NCI-H69 (cell line): ENCODE data around the gene IFI44.

Experiments used
- DNase-seq: peaks from one replicate; lab custom pipeline; 2025; lab: John Stamatoyannopoulos, UW

Gene IFI44

DNA sequence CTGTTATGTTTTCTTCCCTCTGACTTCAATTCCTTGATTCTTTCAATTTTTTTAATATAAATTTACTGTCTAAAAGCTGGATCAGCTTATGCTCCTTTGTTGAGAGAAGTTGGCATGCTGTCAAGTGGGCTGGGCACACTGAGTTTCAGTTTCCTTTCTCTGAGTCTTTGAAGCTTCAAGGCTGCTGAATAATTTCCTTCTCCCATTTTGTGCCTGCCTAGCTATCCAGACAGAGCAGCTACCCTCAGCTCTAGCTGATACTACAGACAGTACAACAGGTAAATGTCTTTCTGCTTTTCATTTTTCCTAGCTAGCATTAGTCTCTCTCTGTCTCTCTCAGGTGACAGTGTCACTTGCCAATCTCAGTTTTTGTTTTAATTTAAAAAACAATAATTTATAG is at the start of gene IFI44:
Gene IFI44 (plus strand): TSS at position 204 of the 400 bp plus-strand sequence. CDS start 365 bp downstream, outside the sequence.
- no peak for DNase-seq

DNA sequence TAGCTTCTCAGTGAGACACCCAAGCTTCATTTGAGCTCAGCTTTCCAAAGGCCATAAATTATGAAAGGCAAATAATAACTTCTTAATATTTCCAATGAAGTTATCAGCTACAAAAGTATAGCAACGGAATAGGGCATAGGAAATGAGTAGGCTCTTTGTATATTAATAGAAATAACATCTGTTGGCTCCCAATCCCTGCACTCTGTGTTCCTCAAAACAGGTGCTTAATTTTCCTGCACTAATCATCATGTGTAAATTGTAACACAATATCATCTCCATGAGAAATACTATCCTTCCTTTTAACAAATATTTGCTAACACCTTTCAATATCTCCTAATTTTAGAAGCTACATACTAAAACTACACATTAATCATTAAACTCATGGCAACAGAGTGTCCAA is 48.6 kb upstream of the IFI44 start:
- no peak for DNase-seq

- no peak for DNase-seq
Measured at GRCh38 chr1:78603206-78603605, 46.4 kb upstream of the IFI44 start.

DNA sequence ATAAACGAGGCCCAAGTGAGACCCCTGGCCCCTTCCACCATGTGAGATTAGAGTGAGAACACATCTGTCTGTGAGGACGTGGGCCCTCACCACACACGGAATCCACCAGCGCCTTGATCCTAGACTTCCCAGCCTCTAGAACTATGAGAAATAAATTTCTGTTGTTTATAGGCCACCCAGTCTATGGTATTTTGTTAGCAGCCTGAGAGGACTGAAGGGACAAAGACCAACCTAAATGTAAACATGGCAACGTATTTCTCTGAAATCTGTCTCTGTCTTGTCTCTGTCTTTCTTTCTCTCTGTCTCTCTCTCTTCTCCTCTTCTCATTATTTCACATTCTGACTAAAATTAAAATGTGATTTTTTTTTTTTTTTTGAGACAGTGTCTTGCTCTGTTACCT is 45.0 kb upstream of the IFI44 start:
- DNase-seq = no peak

GRCh38 chr1:78606274-78606673 is 43.4 kb upstream of the IFI44 start:
- DNase-seq = no peak

DNA sequence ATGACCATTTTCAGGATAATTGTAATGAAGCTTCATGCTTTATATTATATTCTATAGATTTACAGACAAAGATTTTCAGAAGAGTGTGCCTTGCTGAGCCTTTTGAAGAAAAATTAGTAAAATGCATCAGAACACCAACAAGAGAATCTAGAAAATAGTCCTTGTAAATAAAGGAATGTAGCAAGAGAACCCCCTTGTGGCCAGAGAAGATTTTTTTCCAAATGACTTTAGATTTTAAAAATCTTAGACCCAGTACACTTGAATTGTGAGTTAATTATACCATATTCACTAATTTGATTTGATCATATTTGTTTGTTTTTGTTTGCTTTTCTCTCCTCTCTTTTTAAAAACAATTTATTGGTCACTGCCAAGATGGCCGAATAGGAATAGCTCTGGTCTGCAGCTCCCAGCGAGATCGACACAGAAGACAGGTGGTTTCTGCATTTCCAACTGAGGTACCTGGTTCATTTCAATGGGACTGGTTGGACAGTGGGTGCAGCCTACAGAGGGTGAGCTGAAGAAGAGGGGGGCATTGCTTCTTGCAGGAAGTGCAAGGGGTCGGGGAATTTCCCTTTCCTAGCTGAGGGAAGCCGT is 42.2 kb upstream of the IFI44 start:
- DNase-seq = no peak

DNA sequence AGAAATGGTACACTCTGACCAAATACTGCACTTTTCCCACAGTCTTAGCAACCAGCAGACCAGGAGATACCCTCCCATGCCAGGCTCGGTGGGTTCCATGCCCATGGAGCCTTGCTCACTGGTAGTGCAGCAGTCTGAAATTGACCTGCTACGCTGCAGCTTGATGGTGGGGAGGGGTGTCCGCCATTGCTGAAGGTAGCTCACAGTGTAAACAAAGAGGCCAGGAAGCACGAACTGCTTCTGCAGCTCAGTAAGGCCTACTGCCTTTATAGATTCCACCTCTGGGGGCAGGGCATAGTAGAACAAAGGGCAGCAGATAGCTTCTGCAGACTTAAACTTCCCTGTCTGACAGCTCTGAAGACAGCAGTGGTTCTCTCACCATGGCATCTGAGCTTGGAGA is 41.7 kb upstream of the IFI44 start:
- DNase-seq = no peak

- DNase-seq = peak; percentile 71
Measured at GRCh38 chr1:78617615-78618026, 32.0 kb upstream of the IFI44 start.

DNA sequence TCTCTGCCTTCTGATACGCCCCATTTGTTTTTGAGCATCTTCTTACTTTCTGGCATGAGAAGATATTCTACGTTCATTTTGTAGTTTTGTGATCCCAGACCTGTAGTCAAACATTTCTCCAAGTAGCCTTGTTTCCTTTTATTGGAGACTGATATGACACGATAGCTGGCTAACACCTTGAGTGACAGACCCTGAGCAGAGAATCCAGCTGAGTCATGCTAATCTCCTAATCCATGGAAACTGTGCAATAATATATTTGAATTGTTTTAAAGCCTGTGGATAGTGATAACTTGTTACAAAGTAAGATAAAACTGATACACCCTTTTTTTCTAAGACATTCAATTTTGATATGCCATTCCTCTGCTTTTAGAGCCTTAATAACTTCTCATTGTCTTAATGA is 30.6 kb upstream of the IFI44 start:
- no peak for DNase-seq

DNA sequence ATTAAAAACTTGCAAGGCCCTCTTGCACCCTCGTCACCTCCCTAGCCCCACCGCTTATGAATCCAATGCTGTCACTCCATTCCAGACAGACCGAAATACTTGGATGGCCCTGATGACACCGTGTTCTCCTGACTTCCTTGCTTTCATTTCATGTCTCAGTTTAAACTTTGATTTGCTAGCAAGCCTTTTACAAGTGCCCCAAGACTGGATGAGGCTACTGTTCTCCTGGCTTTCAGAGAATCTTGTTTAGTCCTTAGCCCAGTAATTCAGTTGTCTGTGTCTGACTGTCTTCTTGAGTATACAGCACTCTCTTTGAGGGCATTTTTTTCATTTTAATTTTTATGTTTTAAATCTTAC is 30.2 kb upstream of the IFI44 start:
- no peak for DNase-seq

DNA sequence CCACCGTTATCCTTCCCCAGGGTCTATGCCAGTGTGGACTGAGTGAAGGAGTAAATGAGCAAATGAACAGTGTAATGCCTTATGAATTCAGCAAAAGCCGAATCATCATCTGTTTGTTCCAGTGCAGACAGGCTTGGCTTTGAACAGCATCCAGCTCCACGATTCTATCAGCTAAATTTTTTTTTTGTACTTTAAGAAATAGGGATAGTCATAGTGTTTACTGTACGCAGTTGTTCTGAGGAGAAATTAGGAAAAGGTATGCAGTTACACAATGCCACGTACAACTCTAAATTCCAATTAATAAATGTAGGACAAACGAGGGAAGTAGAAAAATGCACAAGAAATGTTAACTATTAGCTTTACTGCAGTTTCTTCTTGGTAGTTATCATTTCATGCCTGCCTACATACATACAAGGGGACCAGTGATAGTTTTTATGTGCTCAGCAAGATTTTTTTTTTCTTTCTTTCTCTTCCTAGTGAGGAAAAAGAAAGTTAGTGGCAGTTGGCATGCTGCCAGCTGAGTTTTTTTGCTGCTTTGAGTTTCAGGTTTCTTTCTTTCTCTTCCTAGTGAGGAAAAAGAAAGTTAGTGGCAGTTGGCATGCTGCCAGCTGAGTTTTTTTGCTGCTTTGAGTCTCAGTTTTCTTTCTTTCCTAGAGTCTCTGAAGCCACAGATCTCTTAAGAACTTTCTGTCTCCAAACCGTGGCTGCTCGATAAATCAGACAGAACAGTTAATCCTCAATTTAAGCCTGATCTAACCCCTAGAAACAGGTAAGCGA is 29.6 kb upstream of the IFI44 start, which contains the start of gene IFI44L:
Gene IFI44L (plus strand): TSS at position 646 of the 777 bp plus-strand sequence. CDS start 7,468 bp downstream, outside the sequence.
- no peak for DNase-seq

- no peak for DNase-seq
Measured at GRCh38 chr1:78620666-78621065, 29.0 kb upstream of the IFI44 start.

GRCh38 chr1:78622548-78622947 is 27.1 kb upstream of the IFI44 start:
- no peak for DNase-seq

DNA sequence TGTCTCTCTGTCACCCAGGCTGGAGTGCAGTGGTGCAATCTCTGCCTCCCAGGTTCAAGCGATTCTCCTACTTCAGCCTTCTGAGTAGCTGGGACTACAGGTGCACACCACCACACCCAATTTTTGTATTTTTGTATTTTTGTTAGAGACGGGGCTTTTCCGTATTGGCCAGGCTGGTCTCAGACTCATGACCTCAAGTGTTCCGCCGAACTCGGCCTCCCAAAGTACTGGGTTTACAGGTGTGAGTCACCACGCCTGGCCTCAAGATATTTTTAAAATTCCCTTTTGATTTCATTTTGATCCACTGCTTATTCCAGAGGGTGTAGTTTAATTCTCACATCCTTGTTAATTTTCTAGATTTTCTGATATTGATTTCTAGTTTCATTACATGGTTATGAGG is 25.6 kb upstream of the IFI44 start:
- DNase-seq = no peak

- DNase-seq = no peak
Measured at GRCh38 chr1:78627321-78627720, 22.3 kb upstream of the IFI44 start.

DNA sequence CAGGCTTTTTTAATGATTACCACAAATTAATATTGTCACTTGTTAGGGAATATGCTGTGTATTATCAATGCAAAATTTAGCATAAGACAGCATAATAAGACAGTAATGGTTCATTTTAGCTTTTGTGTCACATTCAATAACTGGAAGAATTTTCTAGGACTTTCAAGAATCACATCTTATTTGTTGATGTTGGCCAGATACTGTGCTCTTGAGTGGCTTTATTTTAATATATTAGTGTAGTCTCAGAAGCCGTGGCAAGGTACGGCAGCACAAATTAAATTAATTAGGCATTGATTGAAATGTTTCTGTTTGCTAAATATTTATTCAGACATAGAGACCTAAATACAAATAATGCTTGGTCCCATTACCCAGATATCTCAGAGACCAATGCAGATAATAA is 19.0 kb upstream of the IFI44 start:
- DNase-seq = no peak

DNA sequence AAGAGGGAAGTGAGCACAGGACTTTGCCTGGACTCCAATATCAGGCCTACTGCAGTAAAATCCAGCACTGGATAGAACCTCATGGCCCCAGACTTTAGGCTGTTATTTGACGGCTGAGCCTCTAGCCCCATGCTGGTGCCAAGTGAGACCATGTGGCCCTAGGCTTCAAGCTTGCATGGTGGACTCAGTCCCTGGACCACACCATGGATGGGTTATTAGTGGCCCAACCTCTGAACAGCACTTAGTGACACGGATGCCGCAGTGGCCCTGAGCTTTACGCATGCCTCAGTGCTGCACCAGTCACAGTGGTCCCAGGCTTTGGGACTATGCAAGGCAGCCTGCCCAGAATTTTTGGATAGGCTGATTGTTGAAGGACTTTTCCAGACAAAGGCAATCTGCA is 16.4 kb upstream of the IFI44 start:
- no peak for DNase-seq

GRCh38 chr1:78640462-78640861 is 9.2 kb upstream of the IFI44 start:
- no peak for DNase-seq

GRCh38 chr1:78641558-78641957 is 8.1 kb upstream of the IFI44 start:
- DNase-seq = no peak

DNA sequence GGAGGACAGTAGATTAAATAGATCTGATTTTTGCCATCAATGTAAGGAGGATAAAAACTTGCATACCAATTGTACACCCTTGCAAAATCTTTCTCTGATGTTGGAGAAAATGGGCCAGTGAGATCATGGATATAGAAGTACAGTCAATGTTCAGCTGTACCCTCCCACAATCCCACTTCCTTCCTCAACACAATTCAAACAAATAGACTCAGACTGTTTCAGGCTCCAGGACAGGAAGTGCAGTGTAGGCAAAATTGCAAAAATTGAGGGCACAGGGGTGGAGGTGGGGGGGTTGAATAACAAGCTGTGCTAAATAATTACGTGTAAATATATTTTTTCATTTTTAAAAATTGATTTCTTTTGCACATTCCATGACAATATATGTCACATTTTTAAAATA is 3.9 kb upstream of the IFI44 start:
- no peak for DNase-seq

GRCh38 chr1:78647238-78647637 is 2.4 kb upstream of the IFI44 start:
- no peak for DNase-seq

DNA sequence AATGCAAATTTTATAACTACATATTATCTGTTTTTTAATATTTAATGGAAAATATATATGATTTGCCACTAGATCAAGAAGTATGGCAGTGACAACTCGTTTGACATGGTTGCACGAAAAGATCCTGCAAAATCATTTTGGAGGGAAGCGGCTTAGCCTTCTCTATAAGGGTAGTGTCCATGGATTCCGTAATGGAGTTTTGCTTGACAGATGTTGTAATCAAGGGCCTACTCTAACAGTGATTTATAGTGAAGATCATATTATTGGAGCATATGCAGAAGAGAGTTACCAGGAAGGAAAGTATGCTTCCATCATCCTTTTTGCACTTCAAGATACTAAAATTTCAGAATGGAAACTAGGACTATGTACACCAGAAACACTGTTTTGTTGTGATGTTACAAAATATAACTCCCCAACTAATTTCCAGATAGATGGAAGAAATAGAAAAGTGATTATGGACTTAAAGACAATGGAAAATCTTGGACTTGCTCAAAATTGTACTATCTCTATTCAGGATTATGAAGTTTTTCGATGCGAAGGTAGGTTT is 556 bp downstream of the IFI44 start:
- DNase-seq = no peak

DNA sequence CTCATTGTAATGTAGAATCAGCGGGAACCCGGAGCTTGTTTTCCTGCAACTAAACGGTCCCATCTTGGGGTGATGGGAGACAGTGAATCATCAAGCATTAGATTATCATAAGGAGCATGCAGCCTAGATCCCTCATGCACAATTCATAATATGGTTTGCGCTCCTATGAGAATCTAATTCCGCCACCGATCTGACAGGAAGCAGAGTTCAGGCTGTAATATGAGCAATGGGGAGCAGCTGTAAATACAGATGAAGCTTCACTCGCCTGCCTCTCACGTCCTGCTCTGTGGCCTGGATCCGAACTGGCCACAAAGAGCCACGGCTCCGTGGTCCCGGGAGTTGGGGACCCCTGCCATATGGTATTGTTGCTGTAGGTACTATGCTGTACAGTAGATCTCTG is 1.6 kb downstream of the IFI44 start:
- no peak for DNase-seq
